ENCODE results near the gene SGO2.

Gene SGO2, protein sequence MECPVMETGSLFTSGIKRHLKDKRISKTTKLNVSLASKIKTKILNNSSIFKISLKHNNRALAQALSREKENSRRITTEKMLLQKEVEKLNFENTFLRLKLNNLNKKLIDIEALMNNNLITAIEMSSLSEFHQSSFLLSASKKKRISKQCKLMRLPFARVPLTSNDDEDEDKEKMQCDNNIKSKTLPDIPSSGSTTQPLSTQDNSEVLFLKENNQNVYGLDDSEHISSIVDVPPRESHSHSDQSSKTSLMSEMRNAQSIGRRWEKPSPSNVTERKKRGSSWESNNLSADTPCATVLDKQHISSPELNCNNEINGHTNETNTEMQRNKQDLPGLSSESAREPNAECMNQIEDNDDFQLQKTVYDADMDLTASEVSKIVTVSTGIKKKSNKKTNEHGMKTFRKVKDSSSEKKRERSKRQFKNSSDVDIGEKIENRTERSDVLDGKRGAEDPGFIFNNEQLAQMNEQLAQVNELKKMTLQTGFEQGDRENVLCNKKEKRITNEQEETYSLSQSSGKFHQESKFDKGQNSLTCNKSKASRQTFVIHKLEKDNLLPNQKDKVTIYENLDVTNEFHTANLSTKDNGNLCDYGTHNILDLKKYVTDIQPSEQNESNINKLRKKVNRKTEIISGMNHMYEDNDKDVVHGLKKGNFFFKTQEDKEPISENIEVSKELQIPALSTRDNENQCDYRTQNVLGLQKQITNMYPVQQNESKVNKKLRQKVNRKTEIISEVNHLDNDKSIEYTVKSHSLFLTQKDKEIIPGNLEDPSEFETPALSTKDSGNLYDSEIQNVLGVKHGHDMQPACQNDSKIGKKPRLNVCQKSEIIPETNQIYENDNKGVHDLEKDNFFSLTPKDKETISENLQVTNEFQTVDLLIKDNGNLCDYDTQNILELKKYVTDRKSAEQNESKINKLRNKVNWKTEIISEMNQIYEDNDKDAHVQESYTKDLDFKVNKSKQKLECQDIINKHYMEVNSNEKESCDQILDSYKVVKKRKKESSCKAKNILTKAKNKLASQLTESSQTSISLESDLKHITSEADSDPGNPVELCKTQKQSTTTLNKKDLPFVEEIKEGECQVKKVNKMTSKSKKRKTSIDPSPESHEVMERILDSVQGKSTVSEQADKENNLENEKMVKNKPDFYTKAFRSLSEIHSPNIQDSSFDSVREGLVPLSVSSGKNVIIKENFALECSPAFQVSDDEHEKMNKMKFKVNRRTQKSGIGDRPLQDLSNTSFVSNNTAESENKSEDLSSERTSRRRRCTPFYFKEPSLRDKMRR

DNA sequence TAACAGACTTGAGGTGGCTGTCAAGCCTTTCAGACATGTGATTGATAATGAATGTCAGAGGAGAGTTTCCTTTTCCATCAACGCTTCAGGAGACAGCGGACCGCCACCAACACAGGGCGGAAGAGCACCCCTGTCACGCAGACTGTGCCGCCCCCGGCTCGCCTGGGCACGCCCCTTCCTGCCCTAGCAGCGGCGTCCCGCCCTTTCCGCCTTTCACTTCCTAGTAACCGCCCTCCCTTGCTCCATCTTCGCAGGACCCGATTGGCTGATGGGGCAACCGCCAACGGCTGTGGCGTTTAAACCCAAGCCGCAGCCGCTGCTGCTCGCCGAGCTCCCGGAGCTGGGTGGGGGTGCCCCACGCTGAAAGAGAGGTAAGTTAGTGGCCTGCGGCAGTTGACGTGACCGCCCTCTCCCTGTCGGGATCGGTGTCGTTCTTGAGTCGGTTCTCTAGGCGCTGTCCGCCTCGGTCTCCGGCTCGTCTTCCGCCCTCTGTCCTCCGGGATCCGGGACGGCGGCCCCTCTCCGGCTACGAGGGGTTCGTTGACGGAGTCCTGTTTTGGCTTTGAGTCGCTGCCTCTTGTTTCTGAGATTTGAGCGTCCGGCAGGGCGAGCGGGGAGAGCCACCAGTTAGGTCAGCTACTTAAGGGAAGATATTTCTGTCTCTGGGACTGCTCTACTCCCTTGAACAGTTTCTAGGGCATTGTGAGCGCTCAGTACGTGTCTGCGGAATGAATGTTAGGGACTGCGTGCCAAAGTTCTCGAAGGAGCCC, at the start of gene SGO2:
TSS of gene SGO2 (plus strand) at position 326 of the 770 bp plus-strand sequence. CDS start 6,769 bp downstream, outside the sequence.
- peak; percentile 94 for DNase-seq (ENCODE audit: low read depth)

DNA sequence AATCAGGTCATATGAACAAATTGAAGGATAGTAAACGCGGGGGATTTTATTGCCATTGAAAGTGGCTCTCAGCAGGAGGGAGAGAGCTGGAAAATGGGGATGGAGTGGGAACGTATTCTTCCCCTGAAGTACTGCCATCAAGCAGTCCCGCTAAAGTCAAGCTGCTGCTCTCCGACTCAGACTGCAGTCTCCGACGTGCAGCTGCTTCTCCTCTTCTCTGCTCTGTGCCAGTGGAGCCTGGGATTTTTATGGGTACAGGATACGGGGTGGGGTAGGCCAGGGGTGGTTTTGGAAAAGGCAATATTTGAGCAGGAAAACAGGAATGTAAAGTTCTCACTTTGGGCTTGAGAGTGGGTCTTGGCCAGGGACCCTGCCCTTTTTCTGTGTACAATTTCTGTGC, 49.2 kb upstream of the SGO2 start:
- DNase-seq (ENCODE audit: low read depth), result no peak

DNA sequence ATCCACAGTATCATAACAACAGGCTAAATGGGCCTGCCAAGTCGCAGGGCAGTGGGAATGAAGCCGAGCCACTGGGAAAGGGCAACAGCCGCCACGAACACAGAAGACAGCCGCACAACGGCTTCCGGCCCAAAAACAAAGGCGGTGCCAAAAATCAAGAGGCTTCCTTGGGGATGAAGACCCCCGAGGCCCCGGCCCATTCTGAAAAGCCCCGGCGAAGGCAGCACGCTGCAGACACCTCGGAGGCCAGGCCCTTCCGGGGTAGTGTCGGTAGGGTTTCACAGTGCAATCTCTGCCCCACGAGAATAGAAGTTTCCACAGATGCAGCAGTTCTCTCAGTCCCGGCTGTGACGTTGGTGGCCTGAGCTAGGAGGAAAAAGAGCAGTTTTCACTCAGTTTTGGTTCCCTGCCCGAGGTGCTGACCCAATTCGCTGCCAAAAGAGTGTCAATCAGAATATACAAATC, 48.3 kb upstream of the SGO2 start:
- DNase-seq (ENCODE audit: low read depth), result no peak

DNA sequence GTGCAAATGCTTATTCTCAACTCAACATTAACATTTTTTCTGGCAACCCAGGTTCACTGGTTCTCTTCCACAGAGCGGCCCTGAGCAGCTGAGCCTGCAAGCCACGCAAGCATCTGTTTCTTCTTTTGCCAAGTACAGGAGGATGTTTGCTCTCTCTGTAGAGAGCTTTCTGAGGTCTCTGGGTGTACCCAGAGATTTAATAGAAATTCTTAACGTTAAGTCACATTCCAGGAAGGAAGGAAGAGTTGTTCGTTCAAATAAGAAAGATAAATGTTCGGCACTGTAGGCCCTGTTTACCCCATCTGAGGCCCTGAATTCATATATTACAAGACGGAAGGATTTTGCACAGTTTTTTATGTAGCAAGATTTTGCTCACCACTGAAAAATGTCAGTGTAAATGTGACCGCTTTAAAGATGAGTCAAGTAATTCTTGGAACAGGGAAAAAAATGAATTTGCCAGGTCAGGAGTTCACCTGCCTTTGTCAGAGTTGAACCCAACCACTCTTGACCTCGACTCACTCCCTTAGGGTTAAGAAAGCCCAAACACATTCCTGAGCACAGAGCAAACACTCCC, 46.2 kb upstream of the SGO2 start:
- no peak for DNase-seq (ENCODE audit: low read depth)

DNA sequence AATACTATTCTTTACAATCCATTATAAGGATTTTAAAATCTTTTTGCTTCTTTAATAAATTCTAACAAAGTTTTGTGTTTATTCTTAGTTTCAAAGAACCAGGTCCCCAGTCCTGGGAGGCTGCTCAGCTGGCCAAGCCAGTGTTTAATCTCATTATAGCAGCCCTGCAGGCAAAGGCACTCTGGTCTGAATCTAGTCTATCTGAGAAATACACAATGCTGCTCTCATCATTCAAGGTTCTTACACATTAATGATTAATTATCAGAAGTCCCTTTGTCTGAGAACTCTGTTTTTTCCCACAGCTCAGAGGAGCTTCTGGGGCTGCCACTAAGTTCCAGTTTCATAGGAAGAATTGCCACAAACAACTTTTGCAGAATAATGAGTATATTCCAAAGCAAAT, 43.8 kb upstream of the SGO2 start:
- no peak for DNase-seq (ENCODE audit: low read depth)

DNA sequence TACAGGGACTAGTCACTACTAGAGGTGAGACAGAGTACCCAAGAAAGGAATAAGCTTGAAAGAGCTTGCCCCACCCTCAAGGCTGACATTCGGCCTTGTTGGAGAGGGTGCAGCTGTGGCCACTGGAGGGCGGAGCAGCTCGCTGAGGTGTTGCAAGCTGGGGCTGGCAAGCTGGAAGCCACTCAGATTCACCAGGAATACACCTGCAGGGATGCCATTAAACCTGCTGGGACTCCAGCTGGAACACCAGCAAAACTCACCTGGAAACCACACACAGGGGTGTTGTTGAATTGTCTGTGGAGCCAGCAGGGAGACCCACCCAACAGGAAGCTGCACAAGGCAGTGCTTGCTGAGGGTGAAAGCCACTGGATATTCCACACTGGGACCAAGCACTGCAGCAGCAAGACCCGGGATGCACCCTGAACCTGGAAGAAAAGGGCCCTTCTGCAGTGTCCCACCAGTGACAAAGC, 42.2 kb upstream of the SGO2 start:
- DNase-seq (ENCODE audit: low read depth), result no peak

DNA sequence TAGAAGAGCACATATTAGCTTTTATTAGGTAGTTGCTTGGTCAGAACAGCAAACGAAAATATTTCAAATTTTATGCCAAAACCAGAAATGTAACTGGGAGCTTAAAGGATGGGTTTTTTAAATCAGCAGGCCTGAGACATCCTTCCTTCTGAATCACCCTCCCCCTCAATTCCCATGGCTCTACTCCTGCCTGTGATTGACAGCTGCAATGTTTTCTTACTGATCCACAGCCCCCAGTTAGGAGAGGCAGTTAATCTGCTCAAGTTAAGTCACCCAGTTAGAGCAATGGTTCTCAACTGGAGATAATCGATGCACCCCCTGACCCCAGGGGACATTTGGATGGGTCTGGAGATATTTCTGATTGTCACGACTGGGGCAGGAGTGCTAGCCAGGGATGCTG, 41.1 kb upstream of the SGO2 start:
- no peak for DNase-seq (ENCODE audit: low read depth)

DNA sequence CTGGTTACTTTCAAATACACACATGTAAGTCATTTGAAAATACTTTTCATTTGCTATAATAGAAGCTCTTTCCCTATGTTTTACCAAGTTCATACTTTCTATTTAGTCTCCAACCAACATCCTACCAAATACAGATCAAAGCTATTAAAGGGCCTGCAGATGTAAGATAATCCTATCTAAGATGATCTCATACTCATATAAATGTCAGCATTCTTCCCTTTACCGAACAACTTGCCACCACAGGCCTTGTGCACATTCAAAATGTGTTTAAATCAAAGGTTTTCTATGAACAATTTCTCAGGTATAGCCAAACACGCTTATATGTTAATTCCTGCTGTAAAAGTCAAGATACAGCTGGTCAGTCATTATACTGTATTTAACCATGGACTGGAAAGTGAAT, 39.5 kb upstream of the SGO2 start:
- DNase-seq (ENCODE audit: low read depth), result no peak

DNA sequence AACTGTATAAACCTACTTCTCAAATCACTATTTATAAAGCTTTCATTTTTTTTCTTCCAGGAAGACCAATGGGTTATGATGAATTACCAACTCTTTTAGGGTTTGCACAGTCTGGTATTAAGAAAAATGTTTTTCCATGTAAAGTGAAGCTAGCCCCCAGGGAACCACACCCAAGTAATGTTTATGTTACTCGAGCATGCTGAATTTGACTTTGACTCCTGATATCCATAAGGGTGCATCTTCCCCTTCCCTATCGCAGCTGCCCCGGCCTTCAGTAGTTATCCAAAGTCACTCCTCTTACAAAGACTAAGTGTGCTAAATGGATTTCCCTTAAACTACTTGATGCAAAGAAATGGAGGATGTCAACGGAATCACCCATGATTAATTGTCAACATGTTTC, 37.8 kb upstream of the SGO2 start:
- no peak for DNase-seq (ENCODE audit: low read depth)

DNA sequence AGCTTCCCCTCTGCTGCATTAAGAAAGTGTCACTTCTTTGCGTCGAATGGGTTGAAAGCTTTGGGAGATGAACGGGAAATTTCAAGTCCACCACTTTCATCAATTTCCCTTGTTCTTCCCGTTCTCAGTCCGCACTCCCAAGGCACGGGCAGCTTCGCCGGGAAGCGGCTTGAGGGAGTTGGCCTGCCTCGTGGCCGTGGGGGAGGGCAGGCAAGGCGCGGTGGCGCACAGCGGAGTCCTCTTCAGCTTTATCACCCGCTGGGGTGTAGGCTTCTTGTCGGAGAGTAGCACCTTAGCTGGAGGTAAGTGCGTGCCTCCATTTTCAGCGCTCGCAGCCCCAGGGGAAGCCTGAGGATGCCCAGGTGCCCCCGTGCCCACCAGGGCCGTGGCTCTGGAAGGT, 36.0 kb upstream of the SGO2 start:
- no peak for DNase-seq (ENCODE audit: low read depth)

DNA sequence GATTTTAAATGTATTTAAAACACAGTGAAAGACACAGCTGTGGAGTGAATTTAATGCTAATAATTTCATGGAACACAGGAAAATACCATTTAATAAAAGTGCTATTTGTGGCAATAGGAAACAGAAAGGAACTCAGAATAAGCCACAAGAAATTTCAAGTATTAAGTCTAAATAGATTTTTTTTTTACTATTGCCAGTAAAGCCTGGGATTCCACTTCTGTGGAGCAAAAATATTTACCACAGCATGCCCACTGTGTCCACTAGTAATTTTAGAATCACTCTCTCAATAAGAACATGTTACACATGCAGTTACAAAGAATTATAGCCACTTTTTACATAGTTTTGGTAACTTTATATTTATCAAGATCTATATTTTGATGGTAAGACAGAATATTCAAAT, 33.4 kb upstream of the SGO2 start:
- DNase-seq (ENCODE audit: low read depth), result no peak

DNA sequence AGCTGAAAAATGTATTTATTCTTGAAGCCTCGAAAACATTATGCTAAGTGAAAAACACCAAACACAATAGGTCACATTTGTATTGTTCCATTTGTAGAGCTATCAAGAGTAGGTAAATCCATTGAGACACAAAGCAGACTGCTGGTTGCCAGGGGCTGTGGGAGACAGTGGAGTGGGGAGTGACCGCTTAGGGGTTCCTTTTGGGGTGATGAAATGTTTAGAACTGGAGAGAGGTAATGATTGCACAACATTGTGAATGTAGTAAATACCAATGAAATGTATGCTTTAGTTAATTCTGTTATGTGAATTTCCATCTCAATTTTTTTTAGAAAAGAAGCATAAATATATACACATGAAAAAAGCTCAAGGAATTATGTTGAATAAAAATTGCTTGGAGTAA, 32.0 kb upstream of the SGO2 start:
- DNase-seq (ENCODE audit: low read depth), result no peak

DNA sequence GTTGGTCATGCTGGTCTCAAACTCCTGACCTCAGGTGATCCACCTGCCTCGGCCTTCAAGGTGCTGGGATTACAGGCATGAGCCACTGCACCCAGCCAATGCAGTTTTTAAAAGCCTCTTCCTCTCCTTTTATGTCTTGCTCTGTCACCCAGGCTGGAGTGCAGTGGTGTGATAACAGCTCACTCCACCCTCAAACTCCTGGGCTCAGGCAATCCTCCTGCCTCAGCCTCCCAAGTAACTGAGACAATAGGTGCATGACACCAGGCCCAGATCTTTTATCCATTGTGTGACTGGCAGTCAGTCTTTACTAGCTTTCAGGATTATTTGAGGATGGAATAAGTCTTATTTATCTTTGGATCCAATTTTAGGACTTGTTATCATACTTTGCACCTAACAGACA, 29.3 kb upstream of the SGO2 start:
- no peak for DNase-seq (ENCODE audit: low read depth)

DNA sequence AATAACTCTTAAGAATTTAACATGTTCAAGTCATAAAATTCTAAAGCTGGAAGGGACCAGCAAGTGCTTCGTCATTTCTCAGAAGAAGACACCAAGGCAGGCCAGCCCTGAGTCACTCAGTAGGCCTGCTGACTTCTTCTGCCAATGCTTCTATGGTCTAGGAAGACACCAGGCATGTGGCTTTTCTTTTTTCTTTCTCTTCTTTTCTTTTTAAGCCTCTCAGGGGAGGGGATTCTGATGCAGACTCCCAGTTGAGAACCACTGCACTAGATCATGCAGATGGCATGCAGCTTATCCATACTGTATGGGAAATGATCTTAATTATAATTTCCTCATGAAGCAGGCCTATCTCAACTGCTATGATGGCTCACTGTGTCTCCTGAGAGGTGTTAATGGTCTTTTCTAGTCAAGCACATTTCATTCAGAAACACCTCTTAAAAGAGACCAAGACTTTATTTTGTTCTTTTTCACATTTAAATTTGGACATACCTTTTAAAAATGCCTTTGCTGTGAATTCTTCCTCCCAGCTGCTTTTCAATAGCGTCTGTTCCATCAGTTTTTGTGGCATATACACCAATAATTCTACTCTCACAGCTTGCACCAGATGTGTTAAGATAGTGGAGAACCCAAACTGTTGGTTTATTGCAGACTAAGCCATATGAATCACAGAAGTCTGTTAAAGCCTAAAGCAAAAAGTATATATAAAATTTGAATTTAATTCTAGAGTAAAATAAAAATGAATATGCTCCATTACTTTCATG, 27.4 kb upstream of the SGO2 start:
- DNase-seq (ENCODE audit: low read depth), result no peak

DNA sequence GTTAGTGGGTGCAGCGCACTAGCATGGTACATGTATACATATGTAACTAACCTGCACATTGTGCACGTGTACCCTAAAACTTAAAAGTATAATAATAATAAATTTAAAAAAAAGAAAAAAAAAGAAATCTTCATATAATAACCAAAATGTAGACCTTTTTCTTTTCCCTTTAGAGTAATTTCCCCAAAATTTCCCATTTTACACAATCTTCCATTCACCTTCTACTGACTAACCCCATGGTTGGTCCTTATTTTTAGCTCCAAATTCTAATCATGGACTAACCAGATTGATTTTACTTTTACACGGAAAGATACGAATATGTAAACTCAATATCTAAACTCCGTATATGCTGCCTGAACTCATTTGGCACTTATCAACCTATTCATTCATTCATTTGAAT, 23.8 kb upstream of the SGO2 start:
- DNase-seq (ENCODE audit: low read depth), result no peak

DNA sequence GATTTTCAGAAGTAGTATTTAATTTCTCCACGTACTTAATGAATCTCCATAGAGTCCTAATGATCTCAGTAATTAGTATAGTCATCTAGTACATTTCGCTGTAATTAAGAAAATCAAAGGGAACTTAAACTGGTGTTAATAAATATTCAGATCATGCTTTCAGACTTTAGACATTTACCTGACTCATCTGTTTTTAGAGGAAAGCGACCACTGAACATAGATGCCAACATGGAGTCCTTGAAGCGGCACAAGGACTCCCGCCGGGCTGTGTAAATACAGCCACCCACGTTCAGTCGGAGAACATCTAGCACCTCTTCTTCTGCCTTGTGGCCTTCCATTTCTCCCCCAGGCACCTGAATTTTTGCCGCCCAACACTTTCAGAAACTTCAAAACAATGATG, 19.3 kb upstream of the SGO2 start:
- DNase-seq (ENCODE audit: low read depth), result no peak

DNA sequence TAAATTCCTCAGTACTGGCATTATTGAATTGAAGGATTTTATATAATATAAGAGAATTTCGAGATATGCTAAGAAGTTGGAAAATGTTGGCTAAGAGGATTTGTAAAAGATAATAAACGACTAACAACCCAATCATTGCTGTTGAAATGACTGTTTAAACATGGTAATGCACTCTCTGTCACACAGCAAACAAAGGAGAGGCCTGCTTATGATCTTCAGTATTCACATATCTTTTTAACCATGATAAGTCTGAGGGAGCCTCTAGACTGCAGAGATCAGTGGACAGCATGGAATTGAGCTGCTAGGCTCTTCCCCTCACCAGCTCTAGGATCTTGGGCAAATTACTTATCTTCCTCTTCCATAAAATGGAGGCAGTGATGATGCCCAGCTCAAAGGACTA, 18.8 kb upstream of the SGO2 start:
- DNase-seq (ENCODE audit: low read depth), result no peak

DNA sequence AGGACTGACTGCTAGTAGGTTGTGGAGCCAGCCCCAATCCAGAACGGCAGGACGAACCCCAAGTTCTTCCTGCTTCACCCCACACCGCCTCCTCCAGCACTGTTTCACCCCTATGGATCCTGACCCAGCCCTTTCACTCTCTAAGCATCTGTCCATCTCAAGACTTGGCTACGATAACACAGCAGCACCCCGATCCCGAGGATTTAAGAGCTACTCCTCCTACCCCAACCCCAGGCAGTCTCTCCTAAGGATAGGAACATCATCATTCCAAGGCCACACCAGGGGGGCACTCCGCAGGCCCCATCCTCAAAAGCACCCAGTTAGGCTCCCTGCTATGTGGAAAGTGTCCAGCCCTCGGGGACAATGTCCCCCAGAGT, 16.8 kb upstream of the SGO2 start:
- no peak for DNase-seq (ENCODE audit: low read depth)

DNA sequence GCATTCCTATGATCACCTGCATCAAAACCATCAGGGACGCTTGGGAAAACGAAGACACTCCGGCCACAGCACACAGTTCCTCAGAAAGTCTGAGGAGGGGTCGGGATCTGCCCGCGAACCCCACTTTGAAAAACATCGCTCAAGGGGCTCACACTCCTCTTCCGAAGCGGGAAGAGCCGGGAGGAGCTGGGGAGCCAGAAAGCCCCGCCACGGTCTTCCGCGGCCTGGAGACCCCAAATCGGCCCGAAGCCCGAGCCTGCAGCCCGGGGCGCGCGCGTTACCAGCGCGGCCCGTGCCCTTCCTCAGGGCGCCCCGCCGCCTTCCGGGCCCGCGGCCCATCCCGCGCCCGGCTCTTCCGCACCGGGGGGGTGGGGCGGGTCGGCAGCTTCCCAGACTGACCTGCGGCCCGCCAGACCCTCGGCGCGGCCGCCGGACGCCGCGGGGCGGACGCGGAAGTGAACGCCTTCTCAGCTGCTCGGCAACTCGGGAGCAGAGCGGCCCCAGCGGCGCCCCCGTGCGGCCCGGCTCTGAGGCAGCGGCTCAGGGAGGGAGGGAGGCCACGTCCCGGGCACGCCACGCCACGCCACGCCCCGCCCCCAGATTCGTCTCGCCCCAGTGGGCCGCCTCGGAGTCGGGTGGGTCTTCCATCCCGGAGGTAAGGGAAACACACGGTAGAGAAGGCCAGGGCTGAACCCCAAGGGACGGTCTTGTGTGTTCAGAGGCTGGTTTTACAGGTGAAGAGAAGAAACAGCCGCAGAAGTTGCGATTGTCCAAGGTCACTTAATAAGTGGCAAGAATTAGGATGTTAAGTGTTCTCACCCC, 16.2 kb upstream of the SGO2 start, which contains the start of gene KCTD18:
TSS of gene KCTD18 (minus strand) at position 457 of the 822 bp plus-strand sequence. CDS start 3,052 bp downstream, outside the sequence.
- peak; percentile 81 for DNase-seq (ENCODE audit: low read depth)
